Tibial nerve (tissue), 3 donors: ENCODE results near the gene IL31RA.

ENCODE experiments used
- CTCF ChIP-seq, 5 experiments: fragments of 200-600 bp in 3 of 5; fragments of 450-650 bp in 2 of 5; sonication (generic) in 3 of 5; IDR thresholded peaks; one replicate each; pipeline ENCODE4 v1.5.1; 2016 to 2019; ENCODE audit warnings: antibody characterized with exemption in 5 of 5, mild to moderate bottlenecking in 3 of 5, moderate library complexity in 2 of 5
- POLR2A ChIP-seq, 2 donors: fragments of 450-650 bp; IDR thresholded peaks; one replicate each; pipeline ENCODE4 v1.6.1; 2017; ENCODE audit warnings: antibody characterized with exemption in 2 of 2, mild to moderate bottlenecking in 2 of 2, moderate library complexity in 2 of 2

GRCh38 chr5:55852503-55852902 is 1.3 kb downstream of the IL31RA start:
- no peak for TF ChIP-seq CTCF (IDR thresholded peaks at IDR 0.05)
- TF ChIP-seq POLR2A (IDR thresholded peaks at IDR 0.05) = no peak
